GM18867 (cell line): ENCODE measurements around the gene ERI2.
A peak's percentile ranks its signal among the peaks of the same experiment; 100 is the strongest.
"Not testable (repeated sequence)": the region's sequence is repeated elsewhere in the genome, so short reads cannot be mapped to it uniquely, and the experiment has no call there.

ENCODE experiments used
- ATAC-seq: cut with Tn5 transposase; IDR thresholded peaks from one replicate; pipeline ENCODE4 v1.9.1; 2021; ENCODE audit warnings: mild to moderate bottlenecking, moderate library complexity; ENCODE audit not compliant: unreplicated experiment

Gene ERI2

DNA sequence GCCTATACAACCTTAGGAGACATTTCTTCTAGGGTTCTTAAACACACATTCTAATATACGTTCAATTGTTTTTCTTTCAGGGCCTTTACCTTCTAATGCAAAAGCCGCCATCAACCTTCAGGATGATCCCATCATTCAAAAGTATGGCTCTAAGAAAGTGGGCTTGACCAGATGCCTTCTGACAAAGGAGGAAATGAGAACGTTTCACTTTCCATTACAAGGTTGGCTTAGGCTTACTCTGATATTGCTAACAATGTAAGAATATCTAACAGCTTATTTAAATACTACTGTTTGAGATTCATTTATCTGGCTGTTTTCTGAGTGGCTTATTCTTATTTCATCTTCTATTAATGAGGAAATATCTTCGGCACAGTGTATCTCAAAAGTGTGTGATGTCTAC is 15.4 kb upstream of the ERI2 start:
- ATAC-seq: no peak

DNA sequence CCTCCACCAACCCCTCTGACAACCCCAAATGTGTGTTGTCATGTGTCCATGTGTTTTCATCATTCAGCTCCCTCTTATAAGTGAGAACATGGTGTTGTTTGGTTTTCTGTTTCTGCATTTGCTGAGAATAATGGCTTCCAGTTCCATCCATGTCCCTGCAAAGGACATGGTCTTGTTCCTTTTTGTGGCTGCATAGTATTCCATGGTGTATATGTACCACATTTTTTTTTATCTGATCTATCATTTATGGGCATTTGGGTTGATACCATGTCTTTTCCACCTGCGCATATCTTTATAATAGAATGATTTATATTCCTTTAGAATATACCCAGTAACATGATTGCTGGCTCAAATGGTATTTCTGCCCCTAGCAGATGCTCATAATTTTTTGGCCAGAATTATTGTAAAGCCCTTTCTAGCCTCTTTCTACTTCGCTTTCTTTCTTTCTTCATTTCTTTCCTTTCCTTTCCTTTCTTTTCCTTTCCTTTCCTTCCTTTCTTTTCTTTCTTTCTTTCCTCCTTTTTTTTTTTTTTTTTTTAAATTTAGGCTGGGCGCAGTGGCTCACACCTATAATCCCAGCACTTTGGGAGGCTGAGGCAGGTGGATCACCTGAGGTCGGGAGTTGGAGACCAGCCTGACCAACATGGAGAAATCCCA is 12.8 kb upstream of the ERI2 start:
- ATAC-seq: no peak

DNA sequence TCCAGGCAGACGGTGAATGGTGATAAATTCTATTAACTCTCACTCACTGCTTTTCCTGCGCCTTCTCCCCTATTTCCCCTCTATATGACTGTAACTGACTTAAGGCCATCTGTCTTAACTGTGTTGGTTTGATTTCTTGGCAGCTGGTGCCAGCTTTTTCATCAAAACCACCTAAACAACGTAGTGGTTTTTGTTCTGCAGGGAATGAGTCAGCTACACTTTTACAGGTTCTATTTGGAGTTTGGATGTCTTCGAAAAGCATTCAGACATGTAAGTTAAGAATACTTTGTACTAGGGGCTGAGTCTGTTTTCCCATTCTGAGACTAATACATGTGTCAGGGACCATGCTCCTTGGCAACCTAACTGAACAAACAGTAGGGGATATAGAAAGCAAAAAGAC is 8.5 kb upstream of the ERI2 start:
- ATAC-seq: no peak

DNA sequence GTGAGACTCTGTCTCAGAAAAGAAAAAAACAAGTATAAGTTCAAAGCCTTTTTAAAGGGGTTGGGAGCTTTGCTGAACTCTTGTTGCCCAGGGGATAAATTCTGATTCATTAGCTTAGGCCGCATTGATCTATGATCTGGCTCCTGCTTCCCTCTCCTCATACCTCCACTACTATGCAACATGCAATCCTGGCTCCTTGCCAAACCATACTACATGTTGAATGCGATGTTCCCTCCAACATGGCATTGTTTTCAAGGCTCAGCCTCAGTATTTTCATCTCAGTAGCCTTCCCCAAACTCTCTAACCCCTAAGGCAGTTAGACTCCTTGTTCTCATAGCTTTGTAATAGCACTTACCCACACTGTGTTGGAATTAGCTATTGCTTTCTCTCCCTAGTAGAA is 6.2 kb upstream of the ERI2 start:
- ATAC-seq: no peak

DNA sequence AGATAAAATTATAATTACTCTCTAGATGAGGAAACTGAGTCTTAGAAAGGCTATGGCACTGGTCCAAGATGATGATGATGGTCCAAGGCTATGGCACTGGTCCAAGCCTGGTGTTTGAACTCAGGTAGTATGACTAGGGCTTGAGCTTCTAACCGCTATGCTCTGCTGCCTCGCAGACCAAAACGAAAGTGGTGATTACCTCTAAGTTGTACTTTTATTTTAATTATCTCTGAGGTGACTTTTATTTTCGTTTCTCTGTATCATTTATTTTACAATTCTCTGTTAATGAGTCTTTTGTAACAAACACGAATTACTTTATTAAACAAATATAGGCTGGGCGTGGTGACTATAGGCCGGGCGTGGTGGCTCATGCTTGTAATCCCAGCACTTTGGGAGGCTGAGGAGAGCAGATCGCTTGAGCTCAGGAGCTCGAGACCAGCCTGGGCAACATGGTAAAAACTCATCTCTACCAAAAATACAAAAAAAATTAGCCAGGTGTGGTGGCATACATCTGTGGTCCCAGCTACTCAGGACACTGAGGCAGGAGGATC is 5.7 kb upstream of the ERI2 start:
- ATAC-seq: no peak

DNA sequence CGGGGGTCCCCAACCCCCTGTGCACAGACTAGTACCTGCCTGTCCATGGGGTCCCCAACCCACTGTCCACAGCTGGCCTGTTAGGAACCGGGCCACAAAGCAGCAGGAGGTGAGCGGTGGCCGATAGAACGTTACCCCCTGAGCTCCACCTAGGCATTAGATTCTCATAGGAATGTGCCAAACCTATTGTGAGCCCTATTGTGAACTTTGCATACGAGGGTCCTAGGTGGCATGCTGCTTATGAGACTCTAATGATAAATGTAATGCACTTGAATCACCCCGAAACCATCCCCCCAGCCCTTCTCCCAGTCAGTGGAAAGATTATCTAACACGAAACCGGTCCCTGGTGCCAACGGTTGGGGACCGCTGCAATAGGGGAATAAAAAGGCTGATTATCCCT is 1.6 kb upstream of the ERI2 start:
- ATAC-seq: no peak

DNA sequence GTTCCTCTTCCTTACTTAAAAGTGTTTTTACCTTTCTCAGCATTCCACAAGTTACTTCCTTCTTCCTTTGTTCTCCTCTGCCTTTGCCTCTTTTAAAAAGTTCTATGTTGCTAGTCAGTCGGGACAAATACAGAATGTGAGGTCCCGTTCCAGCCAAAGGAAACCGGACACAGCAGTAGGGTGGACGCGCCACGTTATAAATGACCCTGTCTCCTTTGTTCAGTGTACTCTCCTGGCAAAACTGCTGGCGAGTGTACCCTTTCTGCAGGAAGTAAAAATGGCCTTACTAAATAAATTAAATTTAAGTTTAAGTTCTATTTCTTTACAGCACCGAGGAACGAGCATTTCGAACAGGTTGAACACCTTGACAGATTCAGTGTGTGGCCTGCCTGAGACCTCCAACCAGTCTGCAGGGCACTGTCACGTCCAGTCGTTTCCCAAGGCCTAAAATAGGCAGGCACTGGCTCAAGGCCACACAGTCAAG is 546 bp downstream of the ERI2 start:
- not testable (repeated sequence) for ATAC-seq

DNA sequence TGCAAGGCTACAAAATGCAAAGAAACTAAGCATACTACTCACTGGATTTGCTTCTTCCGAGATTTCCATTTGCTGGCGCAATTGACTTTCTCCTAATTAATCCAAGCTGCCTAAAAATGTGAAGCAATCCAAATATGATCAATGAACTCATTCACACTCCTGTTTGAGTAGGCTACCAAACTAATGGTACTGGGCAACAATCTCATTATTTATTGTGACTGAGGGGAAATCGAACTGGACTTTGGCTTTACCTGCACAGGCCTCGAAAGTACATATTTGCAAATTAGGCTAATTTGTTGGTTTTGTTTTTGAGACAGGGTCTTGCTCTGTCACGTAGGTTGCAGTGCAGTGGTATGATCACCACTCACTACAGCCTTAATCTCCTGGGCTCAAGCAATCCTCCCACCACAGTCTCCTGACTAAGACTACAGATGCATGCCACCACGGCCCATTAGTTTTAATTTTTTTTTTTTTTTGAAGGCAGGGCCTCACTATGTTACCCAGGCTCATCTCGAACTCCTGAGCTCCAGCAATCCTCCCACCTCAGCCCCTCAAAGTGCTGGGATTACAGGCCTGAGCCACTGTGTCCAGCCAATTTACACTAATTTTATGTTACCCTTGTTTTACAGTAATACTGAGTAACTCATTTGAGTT is 2.6 kb downstream of the ERI2 start:
- no peak for ATAC-seq

DNA sequence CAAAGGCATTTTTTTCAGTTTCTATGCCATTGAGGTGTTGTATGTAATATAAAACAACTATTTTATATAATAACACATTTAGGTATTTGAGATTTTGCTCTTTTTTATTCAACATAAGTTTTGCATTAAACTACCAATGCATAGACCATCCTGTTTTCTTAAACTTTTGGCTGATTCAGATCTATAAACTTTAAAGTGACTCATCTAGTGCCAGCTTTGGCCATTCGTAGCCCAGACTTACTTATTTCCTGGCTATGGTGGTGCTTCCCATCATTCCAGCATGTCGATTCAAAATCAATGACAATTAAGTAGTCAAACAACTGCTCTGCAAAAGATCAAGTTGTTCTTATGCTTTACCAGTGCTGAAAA is 3.1 kb downstream of the ERI2 start:
- ATAC-seq: no peak

DNA sequence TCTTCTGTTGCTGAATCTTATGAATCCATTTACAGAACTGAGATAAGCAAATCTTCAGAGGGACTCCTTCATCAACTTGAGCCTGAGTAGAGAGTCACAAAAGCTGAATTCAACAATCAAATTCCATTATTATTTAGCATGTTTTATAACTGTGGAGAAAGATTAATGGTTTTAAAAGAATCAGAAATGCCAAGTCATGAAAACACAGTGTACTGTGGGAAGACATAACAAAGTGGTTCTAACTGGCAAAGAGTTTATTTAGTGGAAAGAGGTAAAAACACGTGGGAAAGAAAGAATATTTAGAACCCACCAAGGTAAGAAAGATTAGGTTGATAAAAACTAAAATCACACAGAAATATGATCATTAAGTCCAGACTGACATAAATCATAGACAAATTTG is 5.0 kb downstream of the ERI2 start:
- no peak for ATAC-seq

DNA sequence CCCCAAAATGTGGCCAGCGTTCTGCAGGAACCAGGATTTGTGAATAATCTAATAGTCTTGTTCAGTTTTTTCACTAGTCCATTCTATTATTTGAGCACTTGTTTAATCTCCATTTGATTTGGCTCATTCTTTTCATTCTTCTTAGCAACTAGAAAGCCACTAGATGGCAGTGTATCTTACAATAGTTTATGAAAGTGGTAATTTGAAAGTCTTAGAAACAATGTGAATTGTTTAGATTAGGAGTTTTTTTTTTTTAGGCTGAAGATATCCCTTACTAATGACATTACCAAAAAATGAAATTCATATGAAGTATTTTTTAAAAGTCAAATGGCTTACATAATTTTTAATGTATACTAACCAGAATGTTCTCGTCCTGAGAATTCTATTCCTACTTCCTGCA is 6.7 kb downstream of the ERI2 start:
- no peak for ATAC-seq

DNA sequence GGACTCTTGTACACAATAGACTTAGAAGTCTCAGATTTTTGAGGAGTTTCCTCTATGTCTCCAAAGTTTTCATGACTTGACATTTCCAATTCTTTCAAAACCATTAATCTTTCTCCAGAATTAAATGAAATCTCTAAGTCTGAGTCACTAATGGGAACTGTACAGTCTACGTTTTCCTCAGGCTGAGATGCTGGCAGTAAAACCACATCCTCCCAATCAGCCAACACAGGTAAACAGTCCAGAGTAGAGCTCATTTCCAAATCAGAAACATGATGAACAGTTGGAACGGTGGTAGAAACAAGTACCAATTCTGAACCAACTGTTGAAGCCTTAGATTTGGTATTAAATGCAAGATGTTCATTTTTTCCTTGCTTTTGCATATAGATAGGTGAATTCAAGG is 7.9 kb downstream of the ERI2 start:
- ATAC-seq: no peak

DNA sequence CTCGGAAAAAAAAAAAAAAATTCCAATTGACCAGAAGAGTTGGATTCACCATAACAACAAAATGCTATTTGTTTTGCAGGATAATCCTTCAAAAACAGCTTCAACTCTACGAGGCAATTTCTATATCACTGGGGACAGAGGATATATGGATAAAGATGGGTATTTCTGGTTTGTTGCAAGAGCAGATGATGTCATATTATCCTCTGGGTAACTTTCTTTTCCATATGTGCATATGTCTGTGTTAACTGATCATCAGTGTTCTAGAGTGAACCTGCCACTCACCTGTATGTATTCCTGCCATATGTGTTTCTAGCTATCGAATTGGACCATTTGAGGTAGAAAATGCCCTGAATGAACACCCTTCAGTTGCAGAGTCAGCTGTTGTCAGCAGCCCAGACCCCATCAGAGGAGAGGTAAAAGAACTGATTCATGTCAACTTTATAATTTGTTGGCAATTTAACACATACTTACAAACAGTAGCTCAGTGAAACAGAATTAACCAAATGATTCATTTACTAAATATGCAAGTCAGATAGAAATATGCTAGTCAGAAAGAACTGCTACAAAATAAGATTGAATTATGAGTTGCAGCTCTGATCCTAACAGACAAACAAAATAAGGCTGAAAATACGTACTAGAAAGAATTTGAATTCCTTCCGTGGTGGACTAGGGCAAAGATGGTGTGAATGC is 14.2 kb downstream of the ERI2 start:
- ATAC-seq: no peak

DNA sequence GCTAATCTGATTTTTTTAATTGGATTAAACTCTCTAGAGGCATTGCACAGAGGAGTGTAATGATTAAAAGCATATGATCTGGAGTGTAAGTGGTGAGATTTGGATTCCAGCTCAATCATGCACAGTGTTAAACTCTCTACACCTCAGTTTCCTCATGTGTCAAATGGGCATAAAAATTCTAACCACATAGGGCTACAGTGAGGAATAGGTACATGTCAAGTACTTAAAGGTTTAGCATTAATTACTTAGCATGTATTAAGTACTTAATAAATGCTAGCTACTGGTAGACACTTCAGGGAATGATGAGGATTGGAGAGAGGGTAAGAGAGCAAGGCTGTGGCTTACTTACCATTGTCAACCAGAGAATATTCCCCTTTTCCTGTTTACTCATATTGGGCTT is 17.1 kb downstream of the ERI2 start:
- no peak for ATAC-seq

DNA sequence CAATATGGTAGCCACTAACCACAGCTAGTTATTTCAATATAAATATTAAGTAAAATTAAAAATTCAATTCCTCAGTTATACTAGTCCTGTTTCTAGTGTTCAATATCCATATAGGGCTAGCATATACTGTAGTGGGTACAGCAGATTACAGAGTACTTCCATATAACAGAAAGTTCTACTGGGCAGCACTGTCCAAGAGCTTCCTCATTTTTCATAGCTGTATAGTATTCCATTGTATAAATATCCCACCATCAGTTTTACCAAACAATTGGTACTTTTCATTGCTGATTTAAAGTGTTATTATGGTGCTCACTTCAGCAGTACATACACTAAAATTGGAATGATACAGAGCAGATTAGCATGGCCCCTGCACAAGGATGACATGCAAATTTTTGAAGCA is 22.1 kb downstream of the ERI2 start:
- ATAC-seq: no peak

DNA sequence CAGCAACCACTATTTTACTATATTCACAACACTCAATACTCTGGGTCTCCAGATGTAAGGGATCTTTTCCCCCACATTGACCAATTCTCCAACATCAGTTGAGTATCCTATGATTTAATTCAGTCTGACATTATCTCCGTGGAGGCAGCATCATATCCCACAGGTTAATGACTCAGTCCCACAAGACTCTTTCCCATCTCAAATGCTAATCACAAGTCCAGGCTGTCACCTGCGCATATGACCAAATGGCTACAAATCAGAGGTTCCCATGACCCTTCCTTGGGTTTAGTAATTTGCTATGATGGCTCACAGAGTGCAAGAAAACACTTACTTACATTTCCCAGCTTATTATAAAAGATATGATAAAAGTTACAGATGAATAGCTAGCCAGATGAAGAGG is 23.8 kb downstream of the ERI2 start:
- no peak for ATAC-seq

DNA sequence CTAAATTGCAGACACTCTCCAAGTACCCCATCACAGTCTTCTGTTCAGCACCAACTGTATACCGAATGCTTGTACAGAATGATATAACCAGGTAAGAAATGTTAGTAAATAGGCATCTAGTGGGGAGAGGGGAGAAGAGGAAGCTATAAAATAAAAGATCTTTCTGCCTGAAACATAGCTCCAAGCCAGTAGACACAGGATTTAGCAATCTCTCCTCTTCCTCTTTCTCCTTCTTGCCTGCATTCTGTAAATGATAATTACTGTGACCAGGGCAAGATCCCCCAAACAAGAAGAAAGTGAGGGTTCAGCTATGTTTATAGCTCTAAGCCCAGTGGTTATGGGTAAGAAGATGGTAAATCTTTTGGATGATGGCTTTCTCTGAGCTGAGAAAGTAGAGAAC is 24.6 kb downstream of the ERI2 start:
- no peak for ATAC-seq

DNA sequence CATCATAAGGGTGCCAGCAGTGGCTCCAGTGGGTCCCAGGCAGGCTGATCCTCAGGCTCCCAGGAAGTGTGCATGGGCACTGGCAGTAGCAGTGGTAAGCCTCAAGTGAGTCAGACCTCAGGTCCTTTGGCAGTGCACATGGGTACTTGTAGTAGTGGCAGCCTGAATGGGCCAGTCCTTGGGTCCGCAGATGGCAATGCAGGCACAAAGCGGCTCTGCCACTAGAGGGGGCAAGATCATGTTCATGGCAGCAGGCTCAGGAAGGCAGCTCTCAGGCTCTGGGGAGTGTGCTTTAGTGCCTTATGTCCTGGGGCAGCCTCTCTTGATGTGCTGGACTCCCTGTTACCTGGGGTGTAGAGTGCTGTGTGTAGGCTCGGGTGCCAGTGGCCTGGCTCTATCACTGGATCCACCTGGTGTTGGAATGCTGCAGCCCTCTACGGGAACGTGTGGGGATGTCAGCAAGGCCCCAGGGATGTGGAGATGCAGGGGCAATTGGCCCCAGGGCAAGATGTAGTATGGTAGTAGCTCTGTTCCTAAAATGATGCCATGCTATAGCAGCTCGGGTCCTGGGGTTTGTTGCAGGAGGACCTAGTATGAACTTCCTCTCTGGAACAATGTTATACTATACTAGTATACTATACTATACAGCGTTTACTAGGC is 31.4 kb downstream of the ERI2 start:
- ATAC-seq: peak; percentile 46

DNA sequence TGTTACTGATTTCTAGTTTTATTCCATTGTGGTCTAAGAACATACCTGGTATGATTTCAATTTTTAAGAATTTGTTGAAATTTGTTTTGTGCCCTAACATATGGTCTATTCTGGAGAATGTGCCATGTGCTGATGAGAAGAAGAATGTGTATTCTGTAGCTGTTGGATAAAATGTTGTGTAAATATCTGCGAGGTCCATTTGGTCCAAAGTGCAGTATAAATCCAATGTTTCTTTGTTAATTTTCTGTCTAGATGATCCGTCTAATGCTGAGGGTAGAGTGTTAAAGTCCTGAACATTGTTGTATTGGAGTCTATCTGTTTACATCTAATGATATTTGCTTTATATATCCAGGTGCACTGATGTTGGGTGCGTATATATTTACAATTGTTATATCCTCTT is 32.6 kb downstream of the ERI2 start:
- ATAC-seq: no peak

DNA sequence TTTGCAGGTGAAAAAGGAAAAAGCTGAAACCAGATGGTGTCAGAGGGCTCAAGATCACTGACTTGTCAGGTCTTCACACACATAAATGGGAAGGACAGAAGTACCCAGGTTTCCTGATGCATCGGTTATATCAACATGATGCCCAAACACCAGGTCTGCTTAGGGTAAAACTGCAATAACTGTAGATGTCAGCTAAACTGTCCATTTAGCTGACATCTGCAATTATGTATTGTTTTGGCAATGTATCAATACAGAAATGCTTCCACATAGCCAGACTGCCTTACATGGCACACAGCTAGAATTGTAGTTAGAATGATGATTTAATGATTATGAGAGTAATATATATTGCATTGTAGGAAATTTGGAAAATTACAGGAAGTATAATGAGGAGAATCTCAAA is 37.5 kb downstream of the ERI2 start:
- ATAC-seq: no peak

DNA sequence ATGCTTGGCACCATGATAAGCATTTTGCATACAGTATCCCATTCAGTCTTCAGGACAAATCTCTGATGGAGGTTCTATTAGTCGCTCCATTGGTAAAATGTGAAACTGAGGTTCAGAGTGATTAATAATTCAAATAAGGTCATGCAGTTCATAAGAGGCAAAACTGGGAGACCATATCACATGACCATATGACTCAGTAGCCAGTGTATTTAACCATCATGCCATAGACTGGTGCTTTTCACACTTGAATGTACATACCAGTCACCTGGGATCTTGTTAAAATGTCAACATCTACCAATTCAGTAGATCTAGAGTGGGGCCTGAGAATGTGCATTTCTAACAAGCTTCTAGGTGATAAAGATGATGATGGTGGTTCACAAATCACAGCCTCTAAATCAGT is 38.2 kb downstream of the ERI2 start:
- ATAC-seq: no peak

DNA sequence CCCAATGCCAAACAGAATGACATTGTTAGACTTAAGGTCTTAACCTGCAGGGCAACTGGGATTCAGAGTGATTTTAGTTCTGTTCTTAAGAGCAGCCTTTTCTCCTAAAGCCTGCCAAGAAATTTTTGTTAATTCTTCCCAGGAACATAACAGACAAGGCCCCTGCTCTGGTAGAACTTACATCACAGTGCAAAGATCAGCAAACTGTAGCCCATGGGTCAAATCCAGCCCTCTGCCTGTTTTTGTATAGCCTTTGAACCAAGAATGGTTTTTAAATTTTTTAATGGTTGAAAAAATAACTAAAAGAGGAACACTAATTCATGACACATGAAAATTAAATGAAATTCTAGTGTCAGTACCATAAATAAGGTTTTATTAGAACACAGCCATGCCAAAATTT is 38.7 kb downstream of the ERI2 start:
- ATAC-seq: no peak
